Stimulated activated CD8-positive, alpha-beta memory T cell treated with anti-CD3 and anti-CD28 coated beads, Interleukin-15, amount 100 ng/mL, for 24 hours (primary cell): ENCODE measurements around the gene KRTAP10-2.

ENCODE experiments used
- DNase-seq: peaks from one replicate; pipeline ENCODE4 v3.0.0-alpha.2; 2020; ENCODE audit warnings: low read depth

KRTAP10-2 gene

DNA sequence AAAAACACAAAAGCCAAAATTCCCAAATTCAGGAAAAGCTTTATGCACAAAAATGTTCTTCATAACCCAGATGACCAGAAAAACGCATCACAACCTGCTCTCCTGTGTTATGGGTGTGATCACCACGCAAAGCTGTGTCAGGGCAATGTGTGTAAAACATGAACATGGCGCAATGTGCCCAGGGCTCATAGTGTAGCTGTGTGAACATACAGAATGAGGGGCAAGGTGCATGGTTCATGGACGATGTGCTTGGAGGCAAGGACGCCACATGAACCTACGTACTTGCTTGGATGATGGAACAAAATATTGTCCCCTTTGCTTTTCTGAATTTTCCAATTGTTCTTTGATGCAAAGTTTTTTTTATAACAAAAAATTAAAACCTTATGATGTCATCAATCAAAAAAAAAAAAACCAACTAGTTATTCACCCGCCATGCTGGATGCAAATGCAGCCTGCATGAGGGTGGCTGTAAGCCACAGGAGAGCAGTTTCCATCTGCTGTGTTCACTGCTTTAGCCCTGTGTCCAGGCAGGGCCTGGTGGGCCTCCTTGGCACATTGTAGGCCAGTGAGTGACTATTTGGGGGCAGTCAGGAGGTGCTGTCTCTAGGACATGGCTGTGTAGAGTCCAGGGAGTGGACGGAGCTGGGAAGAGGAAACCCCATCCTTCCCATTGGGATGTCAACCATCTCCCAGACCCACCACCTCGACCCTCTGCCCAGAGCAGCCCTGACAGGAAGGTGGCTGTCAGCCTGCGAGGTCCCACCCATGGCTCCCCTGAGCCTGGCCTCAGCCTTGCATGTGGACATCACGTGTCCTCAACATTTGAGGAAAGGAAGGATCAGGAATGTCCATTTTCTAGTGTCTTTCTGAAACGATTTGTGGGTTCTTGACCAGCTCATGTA lies 25.0 kb downstream of the KRTAP10-2 start:
- DNase-seq = no peak

GRCh38 chr21:44525391-44526095 lies 25.8 kb downstream of the KRTAP10-2 start:
- DNase-seq = no peak

DNA sequence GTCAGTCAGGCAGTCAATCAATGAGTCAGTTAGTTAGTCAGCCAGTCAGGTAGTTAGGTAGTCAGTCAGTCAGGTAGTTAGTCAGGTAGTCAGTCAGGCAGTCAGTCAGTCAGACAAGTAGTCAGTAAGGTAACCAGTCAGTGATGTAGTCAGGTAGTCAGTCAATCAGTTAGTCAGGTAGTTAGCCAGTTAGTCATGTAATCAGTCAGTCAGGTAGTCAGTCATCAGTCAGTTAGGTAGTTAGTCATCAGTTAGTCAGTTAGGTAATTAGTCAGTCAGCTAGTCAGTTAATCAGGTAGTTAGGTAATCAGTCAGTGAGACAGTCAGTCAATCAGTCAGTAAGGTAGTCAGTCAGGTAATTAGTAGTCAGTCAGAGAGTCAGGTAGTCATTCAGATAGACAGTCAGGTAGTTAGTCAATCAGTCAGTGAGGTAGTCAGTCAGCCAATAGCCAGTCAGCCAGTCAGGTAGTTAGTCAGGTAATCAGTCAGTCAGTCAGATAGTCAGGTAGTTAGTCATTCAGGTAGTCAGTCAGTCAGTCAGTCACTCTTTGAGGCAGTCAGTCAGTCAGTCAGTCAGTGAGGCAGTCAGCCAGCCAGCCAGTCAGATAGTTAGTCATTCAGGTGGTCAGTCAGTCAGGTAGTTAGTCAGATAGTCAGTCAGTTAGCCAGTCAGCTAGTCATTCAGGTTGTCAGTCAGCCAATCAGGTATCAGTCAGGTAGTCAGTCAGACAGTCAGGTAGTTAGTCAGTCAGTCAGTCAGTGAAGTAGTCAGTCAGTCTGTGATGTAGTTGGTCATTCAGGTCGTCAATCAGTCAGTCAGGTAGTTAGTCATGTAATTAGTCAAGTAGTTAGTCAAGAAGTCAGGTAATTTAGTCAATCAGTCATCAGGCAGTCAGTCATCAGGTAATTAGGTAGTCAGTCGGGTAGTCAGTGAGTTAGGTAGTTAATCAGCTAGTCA lies 26.6 kb downstream of the KRTAP10-2 start:
- DNase-seq = no peak

- no peak for DNase-seq
Observed at GRCh38 chr21:44523567-44524413, 27.5 kb downstream of the KRTAP10-2 start.

DNA sequence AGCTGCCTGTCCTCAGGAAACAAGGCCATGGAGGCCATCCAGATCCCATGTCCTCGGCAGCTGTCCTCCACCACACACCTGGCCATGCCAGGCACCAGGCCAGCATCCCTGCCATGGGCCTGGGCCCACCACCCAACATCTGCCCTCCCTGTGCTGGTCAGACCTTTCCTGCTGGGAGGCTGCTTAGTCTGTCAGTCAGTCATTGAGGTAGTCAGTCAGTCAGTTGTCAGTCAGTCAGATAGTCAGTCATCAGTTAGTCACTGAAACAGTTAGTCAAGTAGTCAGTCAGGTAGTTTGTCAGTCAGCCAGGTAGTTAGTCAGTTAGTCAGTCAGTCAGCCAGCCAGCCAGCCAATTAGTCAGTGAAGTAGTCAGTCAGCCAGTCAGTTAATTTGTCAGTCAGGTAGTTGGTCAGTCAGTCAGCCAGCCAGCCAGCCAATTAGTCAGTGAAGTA lies 28.5 kb downstream of the KRTAP10-2 start:
- no peak for DNase-seq

DNA sequence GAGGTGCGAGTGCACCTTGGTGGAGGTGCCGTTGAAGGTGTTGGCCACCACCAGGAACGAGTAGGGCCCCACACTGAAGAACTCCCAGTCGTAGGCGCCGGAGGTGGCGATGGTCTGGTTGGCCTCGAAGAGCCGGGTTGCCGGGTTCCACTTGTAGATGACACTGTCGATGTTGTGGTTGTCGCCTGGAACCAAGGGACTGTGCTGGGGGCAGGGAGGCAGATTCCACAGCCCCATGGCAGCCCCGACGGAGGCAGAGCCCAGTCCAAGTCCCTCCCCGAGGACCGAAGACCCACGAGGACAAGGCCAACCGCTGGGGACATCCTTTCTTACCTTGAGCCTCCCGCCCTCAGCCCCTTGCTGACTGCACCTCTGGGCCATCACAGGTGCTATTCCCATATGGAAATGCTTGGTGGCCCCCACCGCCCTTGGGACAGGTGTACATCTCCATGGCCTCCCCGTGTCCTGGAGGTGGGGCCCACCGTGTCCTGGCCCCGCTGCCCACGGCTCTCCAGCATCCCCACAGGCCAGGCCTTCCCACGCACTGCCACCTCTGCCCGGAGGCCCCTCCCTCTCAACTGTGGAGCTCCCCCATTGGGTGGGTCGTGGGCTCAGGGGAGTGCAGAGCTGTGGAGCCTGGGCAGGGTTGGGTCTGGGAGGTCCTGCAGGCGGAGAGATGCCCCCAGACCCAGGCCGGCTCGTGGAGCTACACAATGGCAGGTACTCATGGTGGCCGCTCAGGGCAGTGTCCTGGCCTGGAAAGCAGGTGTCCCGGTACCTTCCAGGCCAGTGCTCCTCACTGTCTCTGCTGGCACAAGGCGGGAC lies 29.2 kb downstream of the KRTAP10-2 start:
- DNase-seq = no peak

- DNase-seq = no peak
Observed at GRCh38 chr21:44521301-44521927, 29.9 kb downstream of the KRTAP10-2 start.

DNA sequence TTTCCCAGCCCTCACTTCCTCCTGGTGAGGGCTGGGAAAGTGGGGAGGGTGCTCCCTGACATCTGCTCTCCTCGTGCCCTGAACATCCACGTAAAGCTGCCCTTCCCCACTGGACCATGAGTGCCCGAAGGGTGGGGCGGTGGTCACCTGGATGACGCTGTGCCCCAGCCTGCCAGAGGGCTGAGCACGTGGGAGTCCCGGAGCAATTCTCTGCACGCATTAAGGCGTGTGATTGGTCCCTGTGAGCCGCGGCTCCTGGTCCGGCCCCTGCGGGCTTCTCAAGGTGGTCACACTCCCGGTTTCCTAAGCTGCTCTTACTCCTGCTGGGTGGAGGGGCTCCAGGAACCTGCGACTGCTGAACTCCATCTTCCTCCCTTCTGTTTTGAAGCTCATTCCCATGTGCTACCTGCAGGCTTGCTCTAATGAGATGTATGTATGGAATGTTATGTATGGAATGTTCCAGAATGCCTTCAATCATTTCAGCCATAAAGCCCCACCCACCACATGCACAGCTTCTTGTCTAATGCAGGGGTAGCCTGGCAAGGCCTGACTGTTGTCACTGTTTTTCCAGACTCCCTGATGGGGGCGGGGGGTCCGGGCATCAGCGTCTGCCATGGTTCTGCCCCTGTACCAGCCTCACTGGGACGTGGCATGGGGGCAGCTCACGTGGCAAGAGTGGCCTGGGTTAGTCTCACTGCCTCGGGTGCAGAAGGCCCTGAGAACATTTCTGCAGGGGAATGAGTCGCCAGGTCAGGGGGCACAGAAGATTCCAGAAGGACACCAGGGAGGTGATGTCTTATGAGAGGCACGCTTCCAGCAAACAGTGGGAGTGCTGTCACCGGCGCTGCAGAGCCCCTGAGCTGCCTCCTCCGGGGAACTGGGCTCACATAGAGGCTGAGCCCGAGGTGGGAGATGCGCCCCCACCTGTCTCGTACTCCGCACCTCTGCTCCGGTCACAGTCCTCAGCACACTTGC lies 30.7 kb downstream of the KRTAP10-2 start:
- no peak for DNase-seq

DNA sequence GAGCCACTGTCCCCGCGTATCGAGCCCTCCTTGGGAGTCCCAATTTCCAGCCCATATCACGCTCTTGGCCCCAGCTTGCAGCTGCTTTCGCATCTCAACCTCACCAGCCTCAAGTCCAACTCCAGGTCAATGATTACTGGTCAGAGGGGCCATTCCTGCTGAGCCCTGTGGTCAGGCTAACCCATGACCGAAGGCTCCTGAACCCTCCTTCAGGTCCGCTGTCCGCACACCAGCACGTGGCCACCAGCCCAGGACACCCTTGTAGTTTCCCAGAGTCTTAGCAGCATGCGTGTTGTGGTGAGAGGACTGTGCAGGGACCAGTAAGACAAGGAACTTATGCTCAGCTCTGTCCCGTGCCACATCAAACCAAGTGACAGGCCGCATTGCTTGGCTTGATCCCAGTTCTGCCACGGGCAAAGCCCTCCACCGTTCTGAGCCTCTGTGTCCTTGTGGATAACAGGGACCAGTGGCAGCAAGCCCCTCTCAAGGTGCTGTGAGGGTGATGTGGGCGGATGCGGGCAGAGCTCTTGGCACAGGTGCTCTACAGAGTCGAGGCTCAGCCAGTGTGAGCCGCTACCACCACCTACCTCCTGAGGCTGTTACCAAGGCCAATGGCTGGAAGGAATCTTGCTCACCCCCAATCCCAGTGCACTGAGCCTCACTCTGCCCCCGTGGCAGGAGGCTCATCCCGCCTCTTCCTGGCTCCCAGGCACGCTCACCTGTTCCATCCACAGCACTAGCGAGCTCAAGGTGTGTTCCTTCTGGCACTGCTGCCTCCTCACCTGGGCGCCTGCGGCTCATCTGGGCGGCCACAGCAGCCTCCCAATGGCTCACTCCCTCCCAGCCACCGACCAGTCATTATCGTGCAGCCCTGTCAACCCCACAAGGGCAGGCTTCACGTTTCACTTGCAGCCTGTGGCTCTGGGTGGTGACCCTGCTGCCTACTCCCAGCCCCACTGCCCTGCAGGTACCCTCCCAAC lies 31.7 kb downstream of the KRTAP10-2 start:
- no peak for DNase-seq

- no peak for DNase-seq
Observed at GRCh38 chr21:44518686-44519085, 32.6 kb downstream of the KRTAP10-2 start.

DNA sequence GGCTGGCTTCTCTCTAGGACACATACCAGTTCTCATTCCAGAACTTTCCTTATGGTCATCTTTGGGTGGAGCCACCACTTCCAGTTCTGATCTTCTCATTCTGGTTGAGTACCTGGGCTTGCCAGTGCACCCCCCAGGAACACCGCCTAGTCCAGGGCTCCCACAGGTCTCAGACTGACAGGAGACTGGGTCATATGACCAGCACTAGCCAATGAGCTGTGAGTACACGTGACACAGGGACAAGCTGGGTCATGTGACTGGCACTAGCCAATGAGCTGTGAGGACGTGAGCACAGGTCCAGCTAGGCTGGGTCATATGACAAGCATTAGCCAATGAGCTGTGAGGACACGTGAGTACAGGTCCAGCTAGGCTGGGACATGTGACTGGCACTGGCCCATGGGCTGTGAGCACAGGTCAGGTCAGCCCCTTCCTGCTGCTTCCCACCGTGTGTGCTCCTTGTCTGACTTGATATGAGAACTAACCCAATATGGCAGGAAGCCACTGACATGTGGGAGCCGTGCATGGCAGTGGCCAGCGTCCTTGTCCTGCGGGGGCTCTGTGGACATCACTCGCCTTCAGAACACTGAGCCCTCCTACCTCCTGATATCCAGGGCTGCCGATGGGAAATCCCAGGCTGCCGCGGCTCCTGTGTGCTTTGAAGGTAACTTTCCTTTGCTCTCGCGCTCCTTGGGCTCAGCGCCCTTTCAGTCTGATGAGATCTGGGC lies 34.0 kb downstream of the KRTAP10-2 start:
- DNase-seq = no peak

DNA sequence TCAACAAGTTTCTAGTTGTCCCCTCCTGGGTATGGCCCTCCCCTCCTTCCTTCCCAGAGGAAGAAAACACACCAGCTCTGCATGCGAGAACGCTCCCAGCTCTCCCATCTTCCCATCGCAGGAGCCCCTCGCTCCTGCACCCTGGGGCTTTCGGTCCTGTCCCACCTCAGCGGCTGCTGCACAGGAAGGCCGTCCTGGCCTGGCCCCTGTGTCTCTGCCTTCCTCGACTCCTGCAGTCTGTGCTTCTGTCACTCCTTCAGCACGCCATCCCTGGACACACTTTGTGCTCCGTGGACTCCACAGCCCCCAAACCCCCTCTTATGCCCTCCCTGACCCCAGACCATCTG lies 34.5 kb downstream of the KRTAP10-2 start:
- no peak for DNase-seq

DNA sequence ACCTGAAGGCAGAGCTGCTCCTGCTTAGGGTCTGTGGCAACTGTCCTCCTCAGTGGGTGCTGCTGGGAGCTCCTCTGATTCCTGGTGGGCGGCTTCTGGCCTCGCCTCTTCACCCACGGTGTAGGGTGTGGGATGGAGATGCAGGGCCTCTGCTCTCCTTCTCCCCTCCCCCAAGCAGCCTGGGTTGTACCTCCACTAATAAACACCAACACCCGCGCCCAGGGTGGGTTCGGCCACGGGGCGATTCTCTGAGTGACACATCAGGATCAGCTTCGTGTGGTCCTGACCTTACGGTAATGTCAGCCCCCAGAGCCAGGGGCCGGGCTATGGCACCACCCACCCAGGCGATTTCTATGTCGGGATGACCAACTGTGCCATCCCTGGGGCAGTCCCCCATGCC lies 35.0 kb downstream of the KRTAP10-2 start:
- no peak for DNase-seq

- no peak for DNase-seq
Observed at GRCh38 chr21:44515359-44516165, 35.7 kb downstream of the KRTAP10-2 start.

DNA sequence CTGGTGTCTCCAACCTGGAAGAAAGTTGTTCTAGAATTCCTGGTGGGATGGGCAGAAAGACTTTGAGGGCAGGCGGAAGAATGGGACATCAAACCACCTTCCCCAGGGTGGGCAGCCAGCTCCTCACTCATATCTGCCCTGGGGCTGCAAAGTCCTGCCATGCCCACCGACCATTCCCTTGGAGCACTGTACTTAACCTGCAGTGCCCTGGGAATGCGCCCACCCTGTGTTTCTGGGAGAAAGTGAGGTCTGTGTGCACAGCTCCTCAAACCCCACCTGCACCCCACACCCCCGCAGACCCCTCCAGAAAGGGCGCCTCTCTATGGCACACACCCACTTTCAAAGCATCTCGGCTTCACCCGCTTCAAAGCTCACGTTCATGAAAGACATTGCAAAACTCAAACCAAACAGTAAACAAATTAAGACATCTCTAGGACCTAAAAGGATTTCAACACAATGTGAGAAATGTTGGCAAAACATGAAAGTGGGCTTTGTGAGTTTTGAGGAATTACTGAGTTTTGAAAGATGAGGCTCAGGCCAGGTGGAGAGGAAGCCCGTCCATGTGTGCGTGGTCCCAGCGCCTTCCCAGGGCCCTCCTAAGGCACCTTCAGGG lies 36.5 kb downstream of the KRTAP10-2 start:
- no peak for DNase-seq

DNA sequence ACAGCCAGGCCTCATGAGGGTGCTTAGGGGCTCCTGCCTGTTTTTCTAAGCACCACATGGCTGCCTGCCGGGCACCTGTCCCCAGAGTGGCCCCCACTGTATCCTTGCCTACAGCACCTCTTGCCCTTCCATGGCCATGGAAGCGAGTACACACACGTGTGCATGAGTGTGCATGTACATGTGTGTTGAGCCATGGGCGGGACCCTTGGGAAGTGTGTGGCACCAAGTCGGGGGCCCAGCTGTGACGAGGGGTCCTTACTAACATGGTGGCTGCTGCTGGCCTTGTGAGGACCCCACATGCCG lies 37.1 kb downstream of the KRTAP10-2 start:
- no peak for DNase-seq
